HuH-7 (cell line): Measurements from ENCODE around the gene FGFR2.
A peak's percentile ranks its signal among the peaks of the same experiment; 100 is the strongest.
"Not testable (repeated sequence)": the region's sequence is repeated elsewhere in the genome, so short reads cannot be mapped to it uniquely, and the experiment has no call there.

ENCODE experiments used
- DNase-seq: peaks from one replicate; pipeline ENCODE4 v3.0.0; 2011; ENCODE audit warnings: low spot score

The FGFR2 gene

DNA sequence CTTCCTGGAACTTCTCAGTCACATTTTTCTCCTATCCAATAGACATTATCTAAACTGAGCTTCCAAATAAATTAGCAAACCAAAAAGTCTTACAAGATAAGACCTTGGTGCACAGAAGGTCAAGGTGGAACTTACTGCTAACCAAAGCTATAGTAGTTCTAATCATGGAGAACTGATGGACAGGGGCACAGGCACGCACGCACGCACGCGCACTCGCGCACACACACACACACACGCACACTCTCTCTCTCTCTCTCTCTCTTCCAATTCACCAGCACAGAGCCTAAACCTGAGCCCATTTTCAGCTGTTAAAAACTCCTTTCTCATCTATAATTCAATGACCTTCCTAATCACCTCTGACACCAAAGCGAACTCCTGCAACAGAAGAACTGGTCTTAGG is 7.5 kb downstream of the FGFR2 start:
- DNase-seq: no peak

DNA sequence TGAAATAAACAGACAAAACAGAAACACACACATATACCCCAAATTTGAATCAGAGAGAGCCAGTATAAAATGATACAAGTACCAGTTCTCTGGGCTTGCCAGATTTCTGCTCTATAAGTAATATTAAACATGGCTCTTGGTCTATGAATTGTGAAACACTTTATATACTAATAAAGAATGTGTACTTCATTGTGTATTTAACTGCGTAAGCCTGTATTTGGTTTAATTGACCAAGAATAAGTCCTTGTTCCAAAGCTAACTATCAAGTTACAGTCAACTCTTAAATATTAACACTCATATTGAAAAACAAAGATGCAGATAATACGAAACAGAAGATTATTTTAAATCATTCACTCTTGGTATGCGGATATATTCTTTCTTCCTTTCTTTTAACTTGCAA is 8.7 kb downstream of the FGFR2 start:
- DNase-seq: no peak

DNA sequence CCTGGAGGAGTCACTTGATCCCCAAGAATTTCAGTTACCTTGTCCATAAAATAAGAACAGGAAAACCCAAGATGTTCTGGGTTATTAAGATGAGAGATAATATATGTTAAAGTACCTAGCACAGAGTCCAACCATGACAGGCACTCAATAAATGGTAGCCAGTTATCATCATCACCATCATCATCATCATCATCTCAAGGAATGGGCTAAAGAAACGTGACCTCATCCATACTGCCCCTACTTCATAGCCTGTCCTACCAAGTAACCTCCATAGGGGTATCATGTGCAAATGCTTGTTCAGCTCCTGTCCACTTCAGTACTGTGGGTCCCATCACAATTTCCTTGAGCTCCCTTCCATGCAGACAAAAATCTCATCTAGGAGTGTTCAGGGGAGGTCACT is 14.4 kb downstream of the FGFR2 start:
- no peak for DNase-seq

DNA sequence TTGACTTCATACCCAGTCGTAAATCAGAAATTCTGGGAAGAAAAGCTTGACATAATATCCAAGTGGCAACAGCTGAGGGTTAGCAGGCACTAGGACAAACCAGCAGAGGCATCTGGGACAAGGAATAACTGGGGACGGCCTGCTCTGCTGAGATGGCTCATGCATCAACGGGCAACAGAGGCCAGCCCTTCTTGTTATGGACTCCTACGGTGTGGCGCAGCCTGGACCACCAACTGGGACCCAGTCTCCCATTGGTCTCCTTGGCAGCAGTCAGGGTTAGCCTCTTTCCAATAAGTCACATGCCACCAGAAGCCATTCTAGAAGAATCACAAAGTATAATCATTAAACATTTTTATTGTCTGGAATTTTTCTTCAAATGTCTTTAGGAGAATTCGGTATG is 15.0 kb downstream of the FGFR2 start:
- DNase-seq: no peak

DNA sequence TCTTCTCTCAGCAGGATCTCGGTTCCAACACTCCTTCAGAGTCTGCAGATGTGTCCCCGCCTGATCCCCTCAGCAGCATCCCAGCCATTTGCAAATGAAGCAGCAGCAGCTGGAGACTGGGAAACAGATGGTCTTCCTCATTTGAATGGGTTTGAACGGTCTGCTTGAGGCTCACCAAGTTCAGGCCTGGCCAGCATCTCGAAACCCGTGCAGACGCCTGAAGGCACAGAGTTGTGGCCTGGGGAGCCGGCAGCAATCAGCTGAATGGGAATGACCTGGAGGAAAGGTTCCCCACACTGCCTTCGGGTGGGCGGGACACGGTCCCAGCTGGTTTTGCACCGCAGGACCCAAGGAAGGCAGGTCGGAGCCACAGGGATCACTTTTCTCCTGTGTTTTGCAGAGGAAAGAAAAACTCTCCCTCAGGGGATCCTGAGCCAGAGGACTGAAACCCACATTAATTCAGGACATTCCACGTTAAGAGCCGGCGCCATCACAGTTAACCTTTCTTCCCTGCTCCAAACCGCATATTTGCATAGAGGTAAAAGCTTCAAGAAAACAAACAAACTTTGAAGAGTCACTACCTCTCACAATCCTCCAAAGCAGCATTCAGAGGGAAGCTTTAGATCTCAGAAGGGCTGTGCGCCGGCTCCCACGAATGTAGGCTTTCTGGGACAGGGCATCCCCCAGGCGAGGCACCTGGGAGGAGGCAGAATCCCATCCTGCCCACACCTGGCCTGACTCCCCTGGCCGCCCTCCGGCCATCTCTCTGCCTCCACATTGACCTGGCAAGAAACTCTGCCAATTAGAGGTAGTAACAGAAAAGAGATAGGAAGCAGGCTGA is 17.7 kb downstream of the FGFR2 start:
- DNase-seq: no peak

DNA sequence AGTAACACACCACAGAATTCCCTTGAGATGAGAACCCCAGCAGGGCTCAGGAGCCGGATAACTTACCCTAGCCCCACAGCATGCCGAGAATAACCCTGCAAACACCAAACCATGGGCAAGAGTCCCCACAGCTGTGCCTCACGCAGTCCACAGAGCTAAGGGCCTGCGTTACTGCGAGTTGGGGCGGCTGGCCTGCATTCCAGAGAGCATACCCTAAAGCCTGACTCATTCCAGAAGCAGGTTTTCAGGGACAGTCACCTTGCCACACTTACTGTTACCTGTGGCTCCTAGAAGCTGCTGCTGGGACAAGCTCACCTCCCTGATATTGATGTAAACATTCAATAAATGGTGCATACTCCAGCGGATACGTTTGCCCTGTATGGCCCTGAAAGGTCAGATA is 18.6 kb downstream of the FGFR2 start:
- DNase-seq: no peak

DNA sequence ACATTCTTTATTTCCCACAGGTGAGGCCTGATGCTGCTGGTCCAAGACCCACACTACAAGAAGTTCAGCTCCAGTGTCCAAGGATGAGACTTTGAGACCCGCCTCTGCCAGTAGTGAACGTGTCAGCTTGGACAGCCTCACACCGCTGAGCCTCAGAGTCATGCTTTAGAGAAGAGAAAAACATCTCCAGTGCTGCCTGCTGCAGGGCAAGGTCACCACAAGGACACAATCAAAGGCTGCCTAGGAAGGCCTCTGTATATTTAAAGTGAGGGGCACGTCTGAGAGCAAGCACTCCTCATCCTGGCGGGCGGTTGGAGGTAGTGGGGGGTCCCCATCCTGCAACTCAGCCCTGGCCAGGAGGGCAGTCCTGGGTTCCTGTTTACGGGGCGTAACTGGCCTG is 19.3 kb downstream of the FGFR2 start:
- DNase-seq: no peak

DNA sequence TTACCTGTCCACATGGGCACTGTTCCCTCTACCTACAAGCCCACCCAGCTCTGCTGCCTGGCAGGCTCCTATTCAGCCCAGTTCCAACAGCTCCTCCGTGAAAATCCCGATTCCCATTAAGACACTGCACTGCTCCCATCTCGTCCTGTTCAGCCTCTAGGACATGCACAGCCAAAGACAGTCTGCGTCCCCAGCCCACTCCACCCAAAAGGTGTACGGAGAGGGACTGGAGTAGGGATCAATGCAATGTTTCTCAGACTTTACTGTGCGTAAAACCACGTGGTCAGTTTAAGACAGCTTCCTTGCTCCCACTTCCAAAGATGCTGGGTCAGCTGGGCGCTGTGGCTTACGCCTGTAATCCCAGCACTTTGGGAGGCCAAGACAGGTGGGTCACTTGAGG is 19.9 kb downstream of the FGFR2 start:
- DNase-seq: no peak

DNA sequence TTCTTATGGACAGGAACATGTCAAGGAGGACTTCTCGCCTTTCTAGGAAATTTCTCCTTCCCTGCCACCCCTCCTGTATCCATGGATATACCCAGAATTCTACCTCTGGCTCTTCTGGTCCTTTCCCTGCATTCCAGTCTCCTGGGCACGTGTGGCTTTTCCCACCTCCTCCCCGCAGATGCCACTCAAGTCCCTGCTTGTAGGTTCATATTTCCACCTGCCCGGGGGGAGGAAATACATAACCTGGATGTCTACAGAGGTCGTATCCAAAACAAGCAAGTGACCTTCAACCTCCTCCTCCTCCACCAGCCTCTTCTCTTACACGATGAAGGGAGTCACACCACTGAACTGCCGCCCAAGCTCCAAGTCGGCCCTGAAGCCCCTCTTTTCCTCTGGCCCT is 20.7 kb downstream of the FGFR2 start:
- DNase-seq: no peak

DNA sequence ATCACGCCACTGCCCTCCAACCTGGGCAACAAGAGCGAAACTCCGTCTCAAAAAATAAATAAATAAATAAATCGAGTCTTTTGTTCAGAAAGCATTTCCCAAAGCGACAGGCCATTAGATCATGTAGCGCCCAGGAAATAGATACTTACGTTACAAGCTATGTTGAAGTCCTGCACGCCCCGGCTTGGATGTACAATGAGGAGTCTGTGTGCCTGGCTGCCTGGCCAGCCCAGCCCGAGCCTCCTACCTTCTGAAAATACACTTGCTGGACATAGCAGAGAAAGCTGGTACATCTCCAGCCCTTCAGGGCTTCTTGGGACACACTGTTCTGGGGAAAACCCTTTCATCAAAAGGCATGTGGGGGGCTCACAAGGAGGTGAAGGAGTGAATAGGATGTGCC is 22.1 kb downstream of the FGFR2 start:
- no peak for DNase-seq

DNA sequence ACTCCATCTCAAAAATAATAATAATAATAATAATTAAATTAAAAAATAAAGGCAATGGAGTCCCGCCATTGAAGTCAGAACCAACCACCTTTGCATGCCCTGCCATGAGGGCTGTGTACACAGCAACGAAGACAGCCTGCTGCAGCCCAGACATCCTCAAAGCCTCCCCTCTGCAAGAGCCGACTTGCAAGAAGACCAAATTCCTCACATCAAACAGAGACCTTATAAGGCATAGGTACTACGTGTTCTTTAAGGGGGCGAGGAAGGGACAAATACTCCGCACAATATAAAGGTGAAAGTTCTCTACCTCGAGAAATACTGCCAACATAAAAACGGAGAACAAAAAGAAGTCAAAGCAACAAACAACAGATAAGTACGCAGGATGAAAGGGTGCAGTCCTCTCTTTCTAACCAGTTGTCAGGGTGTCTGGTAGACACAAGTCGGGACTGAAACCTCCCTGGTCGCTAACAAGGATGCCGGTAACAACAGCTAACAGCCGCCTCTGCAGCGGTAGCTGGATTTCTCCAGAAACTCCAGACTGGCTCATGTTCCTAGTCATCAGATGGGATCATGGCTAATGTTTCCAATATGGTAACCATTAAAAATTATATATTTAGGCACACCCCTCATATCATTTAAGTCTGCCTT is 23.6 kb downstream of the FGFR2 start:
- no peak for DNase-seq

DNA sequence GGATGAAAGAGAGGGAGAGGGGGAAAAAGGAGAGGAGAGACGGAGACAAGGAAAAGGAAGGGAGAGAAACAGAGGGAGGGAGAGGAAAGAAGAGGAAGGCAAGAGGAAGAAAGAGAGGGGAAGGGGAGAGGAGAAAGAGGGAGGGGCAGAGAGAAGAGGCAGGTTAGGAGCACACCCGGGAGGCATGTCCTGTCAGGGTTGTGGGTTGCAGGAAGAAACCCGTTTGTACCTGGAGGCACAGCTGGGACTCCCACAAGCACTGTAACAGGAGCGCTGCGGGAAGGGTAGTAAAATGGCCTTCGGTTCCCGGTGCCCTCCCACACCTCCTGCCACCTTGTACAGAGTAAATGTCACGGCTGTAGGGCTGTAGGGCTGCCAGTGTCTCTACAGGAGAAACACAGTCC is 24.7 kb downstream of the FGFR2 start:
- DNase-seq: no peak

DNA sequence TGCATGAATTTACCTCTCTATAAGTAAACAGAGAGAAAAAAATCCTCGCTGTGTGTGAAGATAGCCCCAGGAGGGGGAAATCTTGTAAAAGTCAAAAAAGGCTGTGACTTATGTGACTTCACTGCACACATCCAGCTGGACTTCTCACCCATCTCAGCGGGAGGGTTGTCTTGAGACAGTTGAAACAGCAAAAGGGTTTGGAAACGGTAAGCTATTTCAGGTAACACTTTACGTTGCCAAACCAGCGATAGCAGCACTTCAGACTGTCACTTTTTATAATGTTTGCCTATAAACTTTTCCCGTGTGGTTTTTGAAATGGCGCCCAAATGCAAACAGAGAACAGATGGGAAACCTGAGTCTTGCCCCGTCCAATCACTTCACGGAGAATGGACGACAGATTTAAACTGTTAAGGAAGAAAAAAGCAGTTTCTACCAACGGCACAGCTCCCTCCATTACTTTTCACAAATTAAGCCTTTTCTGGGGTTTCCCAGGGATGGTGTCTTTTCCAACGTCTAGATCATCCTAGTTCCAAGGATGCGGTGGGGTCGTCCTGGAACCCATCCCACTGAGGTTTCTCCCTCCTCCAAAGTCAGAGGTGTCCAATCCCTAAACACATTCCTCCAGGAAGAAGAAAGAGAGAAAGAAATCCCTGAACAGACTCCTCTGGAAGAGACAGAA is 25.2 kb downstream of the FGFR2 start:
- no peak for DNase-seq

DNA sequence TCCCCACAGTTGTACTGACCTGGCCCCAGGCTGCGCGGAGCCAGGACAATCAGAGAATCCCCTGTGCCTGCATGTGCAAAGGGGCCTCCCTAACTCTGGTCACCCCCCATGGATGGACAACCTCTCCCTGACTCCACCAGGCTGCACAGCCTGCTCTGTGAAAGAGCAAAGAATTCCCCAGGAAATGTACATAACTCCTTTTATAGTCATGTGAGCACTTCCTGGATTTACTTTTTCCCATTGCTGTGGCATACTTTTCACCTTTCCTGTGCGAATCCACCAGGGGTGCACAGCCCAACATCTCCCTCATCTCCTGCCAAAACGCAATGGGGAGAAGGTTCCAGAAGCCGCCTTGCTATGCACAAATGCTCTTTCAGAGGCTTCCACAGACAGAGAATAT is 27.9 kb downstream of the FGFR2 start:
- DNase-seq: no peak

DNA sequence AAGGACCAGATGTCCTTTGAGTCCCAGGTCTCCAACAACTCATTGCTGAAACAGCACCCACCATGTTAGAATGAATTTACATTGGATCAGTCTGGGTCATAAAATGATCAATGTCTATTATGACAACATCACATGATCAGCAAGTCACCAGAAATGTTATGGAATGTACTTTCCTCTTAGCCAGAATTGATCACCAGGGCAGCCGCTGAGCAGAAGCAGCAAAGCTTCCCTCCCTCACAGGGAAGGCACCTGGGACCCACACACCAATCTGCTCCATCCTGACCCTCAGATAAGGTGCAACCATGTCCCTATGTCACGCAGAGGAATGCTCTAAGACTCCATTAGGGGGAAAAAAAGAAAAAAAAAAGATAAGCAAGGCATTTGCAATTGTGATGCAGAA is 30.0 kb downstream of the FGFR2 start:
- DNase-seq: no peak

DNA sequence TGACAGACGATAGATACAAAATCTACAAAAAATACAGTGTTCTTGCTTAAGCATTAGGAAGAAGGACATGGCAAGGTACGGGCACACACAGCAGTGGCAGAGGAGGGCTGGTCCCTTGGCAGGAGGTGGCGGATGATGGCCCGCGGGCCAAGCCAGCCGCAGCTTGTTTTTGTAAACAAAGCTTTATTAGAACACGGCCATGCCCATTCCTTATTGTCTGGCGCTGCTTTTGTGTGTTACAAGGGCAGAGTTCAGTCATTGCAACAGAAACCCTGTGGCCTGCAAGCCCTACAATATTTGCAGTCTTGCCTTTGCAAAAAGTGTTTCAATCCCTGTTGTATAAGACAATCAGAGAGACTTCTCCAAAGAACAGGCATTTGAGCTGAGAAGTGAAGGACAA is 30.7 kb downstream of the FGFR2 start:
- DNase-seq: peak; percentile 48

DNA sequence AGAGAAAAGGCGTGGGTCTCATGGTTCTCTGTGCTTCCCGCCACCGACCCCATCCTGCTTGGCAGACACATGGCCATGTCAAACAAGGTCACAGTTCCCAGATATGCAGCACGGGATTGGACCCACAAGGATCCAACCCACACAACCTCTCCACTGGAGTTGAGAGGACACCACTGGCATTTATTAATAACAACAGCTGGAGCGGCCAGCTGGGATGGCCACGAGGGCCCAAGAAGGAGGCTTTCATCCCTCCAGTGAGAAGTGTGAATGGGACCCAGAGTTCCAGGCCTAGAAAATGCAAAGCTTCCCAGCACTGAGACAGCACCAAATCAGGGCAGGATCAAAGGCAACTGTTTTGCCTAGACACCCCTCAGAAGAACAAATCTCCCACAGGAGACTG is 31.5 kb downstream of the FGFR2 start:
- no peak for DNase-seq

DNA sequence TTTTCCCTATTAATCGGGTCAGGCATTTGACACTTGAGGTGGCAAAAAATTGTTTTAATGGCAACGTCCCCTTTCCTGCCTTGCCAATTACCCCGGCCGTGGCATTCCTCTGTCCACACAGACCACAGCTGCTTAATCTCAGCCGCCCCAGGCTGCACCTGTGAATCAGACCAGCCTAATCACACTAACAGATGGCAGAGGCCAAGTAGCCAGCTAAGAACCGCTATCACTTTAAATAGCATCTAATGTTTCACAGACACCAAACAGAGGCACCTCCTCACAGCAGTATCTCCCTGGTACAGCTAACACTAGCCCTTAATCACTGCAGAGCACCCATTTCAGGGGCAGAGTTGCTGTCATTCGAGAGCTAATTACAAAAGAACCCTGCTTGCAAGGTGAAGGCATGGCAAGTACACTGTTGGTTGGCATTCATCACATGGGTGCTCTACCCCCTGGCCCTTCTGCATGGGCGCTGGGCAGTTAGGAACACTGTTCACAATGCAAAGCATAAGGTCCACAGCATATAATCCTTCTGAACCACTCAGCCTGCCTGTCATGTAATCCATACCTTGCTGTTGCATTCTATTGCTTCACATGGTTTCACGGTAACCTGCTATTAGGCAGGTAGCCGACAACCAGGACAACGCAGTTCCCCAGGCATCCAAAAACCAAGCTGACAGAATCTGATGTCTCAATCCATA is 38.8 kb downstream of the FGFR2 start:
- no peak for DNase-seq

DNA sequence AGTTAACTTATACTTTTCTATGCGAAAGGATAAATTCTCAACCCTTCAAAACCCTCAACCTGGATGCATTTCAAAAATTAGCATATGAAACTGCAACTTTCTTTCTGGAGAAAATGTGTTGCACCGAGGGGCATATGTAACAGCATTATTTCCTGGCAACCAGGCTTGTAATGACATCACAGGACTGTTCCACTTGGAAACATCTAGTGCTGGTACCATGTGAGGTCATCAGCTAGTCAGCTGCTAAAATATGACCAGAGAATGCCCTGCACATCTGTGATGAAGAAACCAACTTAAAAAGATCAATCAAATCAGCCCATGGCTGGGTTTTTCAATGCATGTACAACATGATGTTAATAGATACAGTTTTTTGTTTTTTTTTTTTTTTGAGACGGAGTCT is 40.0 kb downstream of the FGFR2 start:
- DNase-seq: no peak

DNA sequence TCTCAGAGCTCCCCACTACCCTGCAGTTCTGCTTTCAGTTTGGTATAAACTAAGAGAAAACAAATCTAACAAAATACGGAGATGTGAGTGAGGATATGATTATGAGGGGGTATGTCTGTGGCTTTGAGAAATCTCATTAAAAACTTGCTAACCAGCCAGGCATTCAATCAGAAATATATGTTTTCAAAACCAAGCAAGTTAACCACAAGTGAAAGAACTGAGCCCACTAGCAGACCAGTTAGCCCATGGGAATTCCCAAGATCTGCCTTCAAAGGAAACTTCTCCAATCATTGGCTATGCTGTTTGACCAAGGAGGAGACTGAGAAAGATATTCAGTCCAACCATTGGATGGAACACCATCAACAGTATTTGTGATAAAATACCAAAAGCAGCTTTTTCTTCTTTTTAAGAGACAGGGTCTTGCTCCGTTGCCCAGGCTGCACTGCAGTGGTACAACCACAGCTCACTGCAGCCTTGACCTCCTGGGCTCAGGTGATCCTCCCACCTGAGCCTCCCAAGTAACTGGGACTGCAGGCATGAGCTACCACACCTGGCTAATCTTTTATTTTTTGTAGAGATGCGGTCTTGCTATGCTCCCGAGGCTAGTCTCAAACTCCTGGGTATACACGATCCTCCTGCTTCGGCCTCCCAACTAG is 41.2 kb downstream of the FGFR2 start:
- no peak for DNase-seq

DNA sequence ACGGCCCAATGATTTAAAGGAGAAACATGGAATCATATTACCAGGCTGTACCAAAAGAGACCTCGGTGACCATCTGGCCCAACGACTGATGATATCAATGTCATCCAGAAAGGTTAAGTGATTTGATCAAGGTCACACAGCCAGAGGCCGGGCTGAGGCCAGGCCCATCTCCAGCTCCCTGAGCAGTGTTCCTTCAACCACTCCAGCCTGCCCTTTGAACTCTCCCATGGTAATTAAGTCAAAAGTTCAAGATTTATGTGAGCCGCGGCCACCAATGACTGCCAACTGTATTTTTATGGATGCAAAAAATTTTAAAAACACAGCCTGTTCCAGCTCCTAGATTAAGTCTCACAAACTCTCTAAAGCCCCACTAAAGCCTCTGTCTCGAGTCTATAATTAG is 41.8 kb downstream of the FGFR2 start:
- DNase-seq: no peak

DNA sequence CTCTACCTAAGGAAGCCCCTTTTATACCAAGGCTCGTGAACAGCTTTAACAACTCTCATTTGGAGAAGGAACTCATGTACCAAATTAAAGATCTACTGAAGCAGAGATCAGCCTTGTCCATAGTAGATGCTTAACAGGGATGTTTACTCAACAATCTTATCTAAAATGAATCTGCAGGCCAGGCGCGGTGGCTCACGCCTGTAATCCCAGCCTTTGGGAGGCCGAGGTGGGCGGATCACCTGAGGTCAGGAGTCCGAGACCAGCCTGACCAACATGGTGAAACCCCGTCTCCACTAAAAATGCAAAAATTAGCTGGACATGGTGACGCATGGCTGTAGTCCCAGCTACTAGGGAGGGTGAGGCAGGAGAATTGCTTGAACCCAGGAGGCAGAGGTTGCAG is 43.3 kb downstream of the FGFR2 start:
- not testable (repeated sequence) for DNase-seq
